GM19099 (cell line): Measurements from ENCODE around the gene OSMR.

Experiments
- POLR2A ChIP-seq: IDR thresholded peaks from 3 replicates; pipeline ENCODE4 v1.6.1; 2011; ENCODE audit warnings: low read depth; ENCODE audit not compliant: insufficient read length; ENCODE audit errors: extremely low read depth

Gene OSMR

DNA sequence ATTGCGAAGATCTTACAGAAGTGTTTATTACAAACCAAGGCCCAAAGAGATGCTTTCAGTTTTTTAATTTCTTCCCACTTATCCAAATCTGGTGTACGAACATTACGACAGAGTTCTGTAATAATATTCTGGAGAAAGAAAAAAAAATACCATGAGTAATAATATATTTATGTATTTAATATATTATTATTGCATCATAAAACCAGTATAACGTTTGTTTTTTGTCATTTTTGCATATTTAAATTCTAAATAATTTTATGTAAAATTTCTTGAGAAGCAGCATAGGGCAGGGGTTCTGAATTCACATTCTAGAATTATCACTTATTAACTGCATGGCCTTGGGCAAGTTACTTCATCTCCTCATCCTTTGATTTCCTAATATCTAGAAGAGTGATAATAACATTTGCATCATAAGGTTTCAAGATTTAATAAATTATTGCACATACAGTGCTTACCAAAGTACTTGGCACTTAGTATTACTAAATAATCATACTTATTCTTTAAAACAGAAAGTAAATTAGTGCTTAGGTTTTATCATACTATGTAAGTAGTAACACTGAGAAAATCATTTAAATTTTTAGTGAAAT is 107.7 kb downstream of the OSMR start:
- no peak for TF ChIP-seq POLR2A

DNA sequence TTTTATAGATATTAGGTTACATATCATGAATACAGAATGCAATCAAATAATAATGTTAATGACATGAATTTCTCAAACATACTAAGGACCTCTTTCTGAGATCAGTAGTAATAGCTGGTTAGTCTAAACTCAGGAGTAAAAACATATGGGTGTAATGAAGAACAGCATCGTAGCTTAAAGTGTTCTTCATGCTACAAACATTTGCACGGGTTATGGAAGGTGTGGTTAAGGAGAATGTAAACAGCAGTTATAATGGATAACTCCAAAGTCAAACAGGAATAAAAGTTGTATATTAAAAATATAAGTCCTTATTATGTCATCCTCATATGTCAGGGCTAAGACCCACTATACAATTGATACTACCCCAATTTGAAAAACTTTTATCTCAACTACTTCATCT is 115.9 kb downstream of the OSMR start:
- no peak for TF ChIP-seq POLR2A

DNA sequence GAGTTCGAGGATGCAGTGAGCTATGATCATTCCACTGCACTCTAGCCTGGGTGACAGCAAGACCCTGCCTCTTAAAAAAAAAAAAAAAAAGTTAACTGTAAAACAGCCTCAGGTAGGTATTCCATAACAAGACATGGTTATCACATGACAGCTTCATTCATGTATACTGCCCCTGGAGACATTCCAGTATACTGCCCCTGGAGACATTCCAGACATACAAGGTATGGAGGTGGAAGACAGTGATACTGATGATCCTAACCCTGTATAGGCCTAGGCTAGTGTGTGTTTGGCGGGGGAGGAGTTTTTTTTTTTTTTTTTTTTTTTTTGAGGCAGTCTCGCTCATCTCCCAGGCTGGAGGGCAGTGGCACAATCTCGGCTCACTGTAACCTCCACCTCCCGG is 122.9 kb downstream of the OSMR start:
- TF ChIP-seq POLR2A: no peak

DNA sequence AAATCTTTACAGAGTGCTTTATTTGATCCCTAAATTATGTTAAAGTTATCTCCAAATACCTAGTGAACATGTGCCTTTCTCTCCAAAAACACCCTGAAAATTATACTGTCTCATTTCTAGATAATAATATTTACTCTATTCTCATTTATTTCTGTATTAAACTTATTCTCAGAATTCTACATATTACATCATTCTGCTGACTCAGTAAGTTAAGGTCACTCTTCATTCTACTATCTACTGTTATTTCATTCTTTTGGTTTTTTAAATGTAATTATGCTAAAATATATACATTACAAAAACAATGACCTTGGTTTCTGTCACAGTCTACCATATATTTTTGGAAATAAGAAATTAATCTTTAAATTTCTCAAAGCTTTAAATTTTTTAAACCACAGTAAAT is 132.2 kb downstream of the OSMR start:
- TF ChIP-seq POLR2A: no peak

DNA sequence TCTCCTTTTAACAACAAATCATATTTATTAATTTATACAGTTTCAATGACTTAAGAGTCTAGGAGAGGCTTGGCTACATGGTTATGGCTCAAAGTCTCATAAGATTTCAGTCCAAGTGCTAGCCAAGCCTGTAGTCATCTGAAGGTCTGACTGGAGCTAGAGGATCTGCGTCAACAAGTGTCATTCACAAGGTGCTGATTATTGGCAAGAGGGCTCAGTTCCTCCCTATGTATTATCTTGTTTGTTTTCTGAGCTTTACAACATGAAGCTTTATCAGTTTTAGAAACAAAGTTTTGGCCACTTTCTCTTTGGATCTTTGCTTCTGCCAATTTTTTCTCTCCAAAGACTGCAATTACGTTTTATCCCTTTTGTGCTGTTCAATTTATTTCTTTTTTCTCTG is 133.7 kb downstream of the OSMR start:
- no peak for TF ChIP-seq POLR2A
